ENCODE results near the gene IRF4. TPM values are rescaled to one million over a fixed set of nuclear protein-coding genes. Genes with fewer than 3 reads are reported as not detected.

Gene IRF4
- total RNA-seq, 1 experiment from 2014 or later, result 0.37 TPM

- no peak for DNase-seq (ENCODE audit: low spot score)
- H3K27me3 ChIP-seq (replicated peaks; ENCODE audit: insufficient read depth, low read depth, low read length, poor library complexity), result no peaks in the 10 kb centered on the region
- POLR2A ChIA-PET (ENCODE audit: low non-redundant PET), result no interaction called here
- CTCF ChIA-PET, result no interaction called here
- H3K4me3 ChIP-seq (ENCODE audit: low read depth, low read length, poor library complexity, severe bottlenecking), result no peak overlapping the region
- no peaks in the 10 kb centered on the region for H3K36me3 ChIP-seq (ENCODE audit: insufficient read depth, low read length, poor library complexity, severe bottlenecking)
- TF ChIP-seq, protein P1, sequence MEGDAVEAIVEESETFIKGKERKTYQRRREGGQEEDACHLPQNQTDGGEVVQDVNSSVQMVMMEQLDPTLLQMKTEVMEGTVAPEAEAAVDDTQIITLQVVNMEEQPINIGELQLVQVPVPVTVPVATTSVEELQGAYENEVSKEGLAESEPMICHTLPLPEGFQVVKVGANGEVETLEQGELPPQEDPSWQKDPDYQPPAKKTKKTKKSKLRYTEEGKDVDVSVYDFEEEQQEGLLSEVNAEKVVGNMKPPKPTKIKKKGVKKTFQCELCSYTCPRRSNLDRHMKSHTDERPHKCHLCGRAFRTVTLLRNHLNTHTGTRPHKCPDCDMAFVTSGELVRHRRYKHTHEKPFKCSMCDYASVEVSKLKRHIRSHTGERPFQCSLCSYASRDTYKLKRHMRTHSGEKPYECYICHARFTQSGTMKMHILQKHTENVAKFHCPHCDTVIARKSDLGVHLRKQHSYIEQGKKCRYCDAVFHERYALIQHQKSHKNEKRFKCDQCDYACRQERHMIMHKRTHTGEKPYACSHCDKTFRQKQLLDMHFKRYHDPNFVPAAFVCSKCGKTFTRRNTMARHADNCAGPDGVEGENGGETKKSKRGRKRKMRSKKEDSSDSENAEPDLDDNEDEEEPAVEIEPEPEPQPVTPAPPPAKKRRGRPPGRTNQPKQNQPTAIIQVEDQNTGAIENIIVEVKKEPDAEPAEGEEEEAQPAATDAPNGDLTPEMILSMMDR (conservative IDR thresholded peaks at IDR 0.05; ENCODE audit: low read depth, low read length), result no peak
- no peak for TF ChIP-seq EZH2 (IDR thresholded peaks at IDR 0.05; ENCODE audit: borderline replicate concordance, low read depth, low read length, poor library complexity, severe bottlenecking)
- no peaks in the 10 kb centered on the region for H3K4me1 ChIP-seq (ENCODE audit: insufficient read depth, low read length, poor library complexity, severe bottlenecking)
- no peak overlapping the region for H3K27ac ChIP-seq (ENCODE audit: low read depth, low read length, poor library complexity, severe bottlenecking)
- BruUV-seq (replicated peaks), result no TSS peak
- intact Hi-C loops (cut with micrococcal nuclease; ENCODE audit: unreplicated experiment), result no loop called here
- H3K9me3 ChIP-seq (ENCODE audit: low read depth, low read length, poor library complexity, severe bottlenecking), result no peaks in the 10 kb centered on the region
Measured at GRCh38 chr6:421211-421610, 29.7 kb downstream of the IRF4 start.

GRCh38 chr6:422433-423054, 31.0 kb downstream of the IRF4 start:
- intact Hi-C loops (cut with micrococcal nuclease; ENCODE audit: unreplicated experiment), result no loop called here
- no peaks in the 10 kb centered on the region for H3K27me3 ChIP-seq (replicated peaks; ENCODE audit: insufficient read depth, low read depth, low read length, poor library complexity)
- ChIA-PET CTCF (no interaction called here), POLR2A (ENCODE audit: low non-redundant PET) (no interaction called here)
- H3K27ac ChIP-seq (ENCODE audit: low read depth, low read length, poor library complexity, severe bottlenecking), result no peak overlapping the region
- no peaks in the 10 kb centered on the region for H3K9me3 ChIP-seq (ENCODE audit: low read depth, low read length, poor library complexity, severe bottlenecking)
- H3K4me1 ChIP-seq (ENCODE audit: insufficient read depth, low read length, poor library complexity, severe bottlenecking), result no peaks in the 10 kb centered on the region
- DNase-seq (ENCODE audit: low spot score), result no peak
- no TSS peak for BruUV-seq (replicated peaks)
- TF ChIP-seq, protein P1 (conservative IDR thresholded peaks at IDR 0.05; ENCODE audit: low read depth, low read length), result no peak
- no peak for TF ChIP-seq EZH2 (IDR thresholded peaks at IDR 0.05; ENCODE audit: borderline replicate concordance, low read depth, low read length, poor library complexity, severe bottlenecking)
- H3K4me3 ChIP-seq (ENCODE audit: low read depth, low read length, poor library complexity, severe bottlenecking), result no peak overlapping the region
- no peaks in the 10 kb centered on the region for H3K36me3 ChIP-seq (ENCODE audit: insufficient read depth, low read length, poor library complexity, severe bottlenecking)

DNA sequence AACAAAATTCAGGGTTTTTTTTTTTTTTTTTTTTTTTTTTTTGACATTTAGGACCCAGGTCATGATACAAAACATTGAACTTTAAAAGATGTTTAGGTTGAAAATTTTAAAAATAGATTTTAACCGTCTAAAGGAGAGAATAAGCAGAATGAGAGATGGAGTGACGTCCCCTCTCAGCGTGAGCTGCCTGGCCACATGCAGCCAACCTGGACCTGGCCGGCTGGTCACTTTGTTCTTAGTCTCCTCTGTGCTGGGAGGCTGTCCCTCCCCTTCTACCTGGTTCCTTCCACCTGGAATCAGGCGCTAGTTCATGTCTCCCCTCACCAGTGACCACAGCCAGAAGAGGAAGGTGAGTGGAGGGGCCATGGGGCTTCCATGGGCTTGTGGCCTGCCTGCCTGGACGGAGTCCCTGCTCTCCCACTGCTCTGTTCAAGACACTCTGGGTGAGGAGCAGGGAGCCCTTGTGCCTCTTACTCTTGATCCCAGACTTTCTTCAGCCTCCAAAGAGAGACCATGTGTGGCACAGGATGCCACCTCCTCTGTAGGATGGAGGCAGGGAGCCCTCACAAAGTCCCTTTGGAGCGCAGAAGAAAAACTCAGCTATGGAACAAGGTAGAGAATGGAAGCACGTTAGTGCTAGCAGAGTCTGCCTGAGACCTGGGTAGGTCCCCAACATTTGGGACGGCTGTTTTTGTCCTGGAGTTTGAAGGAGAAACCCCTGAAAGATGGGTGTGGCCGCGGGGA, 31.7 kb downstream of the IRF4 start:
- POLR2A ChIA-PET (ENCODE audit: low non-redundant PET), result no interaction called here
- Histone ChIP-seq H3K36me3 (ENCODE audit: insufficient read depth, low read length, poor library complexity, severe bottlenecking) (no peaks in the 10 kb centered on the region), H3K27me3 (replicated peaks; ENCODE audit: insufficient read depth, low read depth, low read length, poor library complexity) (no peaks in the 10 kb centered on the region), H3K9me3 (ENCODE audit: low read depth, low read length, poor library complexity, severe bottlenecking) (no peaks in the 10 kb centered on the region), H3K4me3 (ENCODE audit: low read depth, low read length, poor library complexity, severe bottlenecking) (no peak overlapping the region), H3K4me1 (ENCODE audit: insufficient read depth, low read length, poor library complexity, severe bottlenecking) (no peaks in the 10 kb centered on the region), H3K27ac (ENCODE audit: low read depth, low read length, poor library complexity, severe bottlenecking) (no peak overlapping the region)
- TF ChIP-seq EZH2 (IDR thresholded peaks at IDR 0.05; ENCODE audit: borderline replicate concordance, low read depth, low read length, poor library complexity, severe bottlenecking), result no peak
- TF ChIP-seq, protein P1 (conservative IDR thresholded peaks at IDR 0.05; ENCODE audit: low read depth, low read length), result no peak
- CTCF ChIA-PET, result no interaction called here
- DNase-seq (ENCODE audit: low spot score), result no peak
- intact Hi-C loops (cut with micrococcal nuclease; ENCODE audit: unreplicated experiment), result no loop called here
- no TSS peak for BruUV-seq (replicated peaks)

Measured in A673 (cell line).